Retinal pigment epithelial cell (primary cell): Measurements from ENCODE around the gene SNAPC4.

Source experiments
- DNase-seq: peaks from one replicate; pipeline ENCODE4 v3.0.0-alpha.2; 2010; ENCODE audit warnings: low read depth
- H3K4me3 ChIP-seq: 2 replicates; pipeline ENCODE4 v1.5.1; 2011; ENCODE audit warnings: mild to moderate bottlenecking, low read length, control low read depth, moderate library complexity
- CTCF ChIP-seq: conservative IDR thresholded peaks from 2 replicates; pipeline ENCODE4 v1.5.1; 2011; ENCODE audit warnings: low read depth, low read length, control low read depth, inconsistent platforms

SNAPC4 gene

GRCh38 chr9:136424750-136425362, 24.9 kb upstream of the SNAPC4 start:
- TF ChIP-seq CTCF, result no peak
- no peak overlapping the region for H3K4me3 ChIP-seq

GRCh38 chr9:136423432-136424146, 23.6 kb upstream of the SNAPC4 start:
- H3K4me3 ChIP-seq, result no peak overlapping the region
- DNase-seq, result no peak
- TF ChIP-seq CTCF, result no peak

More at GRCh38 chr9:136424750-136425362, 24.9 kb upstream of the SNAPC4 start:
- DNase-seq, result no peak

GRCh38 chr9:136422876-136423275, 22.9 kb upstream of the SNAPC4 start:
- no peak overlapping the region for H3K4me3 ChIP-seq
- no peak for DNase-seq
- TF ChIP-seq CTCF, result no peak

GRCh38 chr9:136421791-136422190, 21.8 kb upstream of the SNAPC4 start:
- TF ChIP-seq CTCF, result no peak
- H3K4me3 ChIP-seq, result no peak overlapping the region
- no peak for DNase-seq

GRCh38 chr9:136419092-136419420, 19.1 kb upstream of the SNAPC4 start:
- H3K4me3 ChIP-seq, result no peak overlapping the region
- no peak for TF ChIP-seq CTCF
- DNase-seq, result no peak

GRCh38 chr9:136418182-136419091, 18.5 kb upstream of the SNAPC4 start:
- no peak overlapping the region for H3K4me3 ChIP-seq
- TF ChIP-seq CTCF, result no peak
- DNase-seq, result no peak
